Measurements from ENCODE around the gene WWOX. TPM values are rescaled to one million over a fixed set of nuclear protein-coding genes. Genes with fewer than 3 reads are reported as not detected.

The WWOX gene
- total RNA-seq, 6 experiments from 2014 or later, result 0.46 to 3.4 (median 1.3) TPM

DNA sequence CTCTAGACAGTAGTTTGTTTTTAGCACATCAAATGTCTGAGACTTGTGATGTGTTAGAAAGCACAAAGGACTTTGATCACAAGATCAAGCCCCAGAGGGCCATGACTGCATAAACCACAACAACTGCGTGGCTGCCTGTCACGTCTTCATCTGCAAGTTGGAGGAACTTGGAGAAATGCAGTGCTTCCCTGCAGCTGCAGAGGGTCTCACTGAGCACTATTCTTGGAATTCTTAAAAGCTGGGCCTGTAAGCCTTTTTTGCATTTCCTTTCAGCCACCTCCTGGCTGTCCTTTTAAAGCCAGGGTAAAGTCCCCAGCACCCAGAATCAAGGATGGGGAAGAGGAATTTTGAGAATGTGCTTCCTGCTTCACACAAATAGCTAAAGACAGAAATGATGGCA lies 1069.8 kb downstream of the WWOX start:
- no peak overlapping the region for H3K27ac Mint-ChIP-seq
- TF ChIP-seq, protein P1, sequence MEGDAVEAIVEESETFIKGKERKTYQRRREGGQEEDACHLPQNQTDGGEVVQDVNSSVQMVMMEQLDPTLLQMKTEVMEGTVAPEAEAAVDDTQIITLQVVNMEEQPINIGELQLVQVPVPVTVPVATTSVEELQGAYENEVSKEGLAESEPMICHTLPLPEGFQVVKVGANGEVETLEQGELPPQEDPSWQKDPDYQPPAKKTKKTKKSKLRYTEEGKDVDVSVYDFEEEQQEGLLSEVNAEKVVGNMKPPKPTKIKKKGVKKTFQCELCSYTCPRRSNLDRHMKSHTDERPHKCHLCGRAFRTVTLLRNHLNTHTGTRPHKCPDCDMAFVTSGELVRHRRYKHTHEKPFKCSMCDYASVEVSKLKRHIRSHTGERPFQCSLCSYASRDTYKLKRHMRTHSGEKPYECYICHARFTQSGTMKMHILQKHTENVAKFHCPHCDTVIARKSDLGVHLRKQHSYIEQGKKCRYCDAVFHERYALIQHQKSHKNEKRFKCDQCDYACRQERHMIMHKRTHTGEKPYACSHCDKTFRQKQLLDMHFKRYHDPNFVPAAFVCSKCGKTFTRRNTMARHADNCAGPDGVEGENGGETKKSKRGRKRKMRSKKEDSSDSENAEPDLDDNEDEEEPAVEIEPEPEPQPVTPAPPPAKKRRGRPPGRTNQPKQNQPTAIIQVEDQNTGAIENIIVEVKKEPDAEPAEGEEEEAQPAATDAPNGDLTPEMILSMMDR (IDR thresholded peaks at IDR 0.05), result no peak
- no peaks in the 10 kb centered on the region for H3K27me3 Mint-ChIP-seq (ENCODE audit: insufficient read depth)
- H3K9me3 Mint-ChIP-seq, result peaks cover 36% of the 10 kb centered on the region
- DNase-seq, result no peak
- H3K36me3 Mint-ChIP-seq (ENCODE audit: low read depth), result peaks cover 3% of the 10 kb centered on the region; the same call in 1 of the 2 replicates
- H3K4me3 Mint-ChIP-seq, result no peak overlapping the region
- no peaks in the 10 kb centered on the region for H3K4me1 Mint-ChIP-seq (ENCODE audit: low read depth)

GRCh38 chr16:79170555-79171246 lies 1071.2 kb downstream of the WWOX start:
- no peak overlapping the region for H3K27ac Mint-ChIP-seq
- no peak overlapping the region for H3K4me3 Mint-ChIP-seq
- H3K4me1 Mint-ChIP-seq (ENCODE audit: low read depth), result no peaks in the 10 kb centered on the region
- peaks cover 3% of the 10 kb centered on the region; the same call in 1 of the 2 replicates for H3K36me3 Mint-ChIP-seq (ENCODE audit: low read depth)
- H3K27me3 Mint-ChIP-seq (ENCODE audit: insufficient read depth), result no peaks in the 10 kb centered on the region
- TF ChIP-seq, protein P1 (IDR thresholded peaks at IDR 0.05), result no peak
- peak; percentile 3 for DNase-seq
- H3K9me3 Mint-ChIP-seq, result peaks cover 44% of the 10 kb centered on the region

GRCh38 chr16:79171504-79171903 lies 1072.0 kb downstream of the WWOX start:
- TF ChIP-seq, protein P1 (IDR thresholded peaks at IDR 0.05), result no peak
- no peak for DNase-seq
- Mint-ChIP-seq H3K36me3 (ENCODE audit: low read depth) (peaks cover 3% of the 10 kb centered on the region; the same call in 1 of the 2 replicates), H3K27ac (no peak overlapping the region), H3K27me3 (ENCODE audit: insufficient read depth) (no peaks in the 10 kb centered on the region), H3K4me1 (ENCODE audit: low read depth) (no peaks in the 10 kb centered on the region), H3K4me3 (no peak overlapping the region), H3K9me3 (peaks cover 43% of the 10 kb centered on the region)

DNA sequence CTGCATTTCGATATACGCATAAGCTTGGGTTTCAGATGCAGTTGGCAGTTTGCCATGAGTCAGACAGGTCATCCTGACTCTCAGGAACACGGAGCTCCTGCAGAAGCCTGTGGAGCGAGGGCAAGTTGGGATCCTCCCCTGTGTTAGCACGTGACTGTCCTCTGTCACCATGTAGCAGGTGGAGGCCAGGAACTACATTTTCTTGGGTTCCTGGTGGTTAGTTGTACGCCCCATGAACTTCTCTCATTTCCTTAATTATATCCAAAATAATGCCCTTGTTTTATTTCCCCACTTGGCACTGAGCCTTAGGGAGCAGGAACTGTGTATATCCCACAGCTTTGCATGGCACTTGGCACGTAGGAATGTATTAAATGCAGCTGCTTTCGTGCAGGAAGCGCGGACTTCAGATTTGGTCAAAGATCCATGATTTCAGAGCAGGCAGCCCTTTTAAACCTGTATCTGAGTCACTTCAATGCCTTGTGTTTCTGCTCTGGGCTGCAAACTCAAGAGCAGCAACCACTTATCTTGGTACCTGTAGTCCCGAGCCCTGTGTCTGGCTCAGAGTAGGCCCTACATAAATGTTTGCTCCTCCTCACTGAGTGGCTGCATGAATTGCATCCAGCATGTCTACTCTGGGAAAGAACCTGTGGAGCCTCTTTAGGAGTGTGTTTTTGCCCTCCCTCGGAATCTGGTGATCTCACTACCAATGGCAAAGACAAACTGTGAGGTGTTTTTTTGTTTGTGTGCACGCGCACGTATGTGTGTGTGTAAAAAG lies 1072.7 kb downstream of the WWOX start:
- DNase-seq, result no peak
- TF ChIP-seq, protein P1 (IDR thresholded peaks at IDR 0.05), result no peak
- Mint-ChIP-seq H3K36me3 (ENCODE audit: low read depth) (peaks cover 3% of the 10 kb centered on the region; the same call in 1 of the 2 replicates), H3K4me3 (no peak overlapping the region), H3K9me3 (peaks cover 47% of the 10 kb centered on the region), H3K4me1 (ENCODE audit: low read depth) (no peaks in the 10 kb centered on the region), H3K27me3 (ENCODE audit: insufficient read depth) (no peaks in the 10 kb centered on the region), H3K27ac (no peak overlapping the region)

DNA sequence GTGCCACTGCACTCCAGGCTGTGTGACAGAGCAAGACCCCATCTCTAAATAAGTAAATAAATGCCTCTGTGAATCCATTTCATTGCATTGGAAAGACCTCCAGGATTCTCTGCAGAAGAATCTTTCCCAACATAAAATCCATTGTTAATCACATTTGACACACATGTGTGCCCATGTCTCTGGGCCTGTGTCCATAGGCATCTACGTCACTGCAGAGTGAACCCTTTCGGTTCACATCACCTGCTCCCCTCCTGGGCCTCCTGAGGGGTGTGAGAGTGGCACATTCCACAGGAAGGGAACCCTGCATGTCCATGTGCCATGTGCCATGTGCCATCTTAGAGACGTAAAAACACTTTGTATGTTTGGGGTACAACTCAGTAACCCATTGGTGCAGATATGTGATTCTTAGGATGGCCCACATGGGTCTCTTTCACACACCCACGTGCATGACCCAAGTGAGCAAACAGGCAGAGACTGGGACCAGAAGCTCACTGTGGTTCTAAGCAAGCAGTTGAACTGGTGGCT lies 1073.6 kb downstream of the WWOX start:
- H3K4me3 Mint-ChIP-seq, result no peak overlapping the region

More for the DNA sequence above, 1073.6 kb downstream of the WWOX start:
- peaks cover 44% of the 10 kb centered on the region for H3K9me3 Mint-ChIP-seq
- no peak for DNase-seq
- H3K27me3 Mint-ChIP-seq (ENCODE audit: insufficient read depth), result no peaks in the 10 kb centered on the region
- H3K36me3 Mint-ChIP-seq (ENCODE audit: low read depth), result peaks cover 3% of the 10 kb centered on the region; the same call in 1 of the 2 replicates
- H3K4me1 Mint-ChIP-seq (ENCODE audit: low read depth), result no peaks in the 10 kb centered on the region
- H3K27ac Mint-ChIP-seq, result no peak overlapping the region
- TF ChIP-seq, protein P1 (IDR thresholded peaks at IDR 0.05), result no peak
